Measurements from ENCODE around the gene IL17RE. TPM values are rescaled to one million over a fixed set of nuclear protein-coding genes. Genes with fewer than 3 reads are reported as not detected.

Gene IL17RE
- total RNA-seq, 2 experiments from 2014 or later: 1.7 to 3.0 TPM

DNA sequence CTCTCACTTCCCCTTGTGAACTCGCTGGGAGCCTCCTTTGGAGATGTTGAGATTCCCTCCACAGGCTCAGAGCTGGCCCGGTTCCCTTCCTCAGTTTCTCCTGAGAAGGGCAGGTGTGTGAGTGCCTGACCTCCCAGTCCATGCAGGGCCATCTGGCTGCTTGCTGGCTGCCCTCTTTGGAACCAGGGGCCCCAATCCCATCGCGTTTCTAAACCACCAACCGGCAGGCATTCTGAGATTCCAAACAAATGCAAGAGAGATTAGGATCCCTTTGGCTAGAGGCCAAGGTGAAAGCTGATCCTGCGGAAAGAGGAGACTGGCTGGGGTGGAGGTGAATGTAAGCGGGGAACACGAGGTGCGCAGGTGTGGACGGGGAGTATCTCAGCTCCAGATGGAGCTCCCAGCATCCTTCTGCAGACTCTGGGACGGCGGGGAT lies 52.4 kb downstream of the IL17RE start:
- Mint-ChIP-seq H3K4me3 (no peak overlapping the region), H3K27me3 (no peaks in the 10 kb centered on the region), H3K27ac (no peak overlapping the region), H3K4me1 (peaks cover 21% of the 10 kb centered on the region), H3K36me3 (ENCODE audit: low read depth) (no peaks in the 10 kb centered on the region), H3K9me3 (no peaks in the 10 kb centered on the region)
- DNase-seq: no peak
- ChIA-PET POLR2A (interaction anchor here (0.8 to 1.5 kb wide), 3 partner anchors 9 to 97 kb away, joined by 3 to 4 read pairs (median 4); no protein-coding TSS in a partner anchor), CTCF (interaction anchor here (1.3 kb wide), 1 partner anchor 9 kb away, joined by 6 read pairs; no protein-coding TSS in a partner anchor)

DNA sequence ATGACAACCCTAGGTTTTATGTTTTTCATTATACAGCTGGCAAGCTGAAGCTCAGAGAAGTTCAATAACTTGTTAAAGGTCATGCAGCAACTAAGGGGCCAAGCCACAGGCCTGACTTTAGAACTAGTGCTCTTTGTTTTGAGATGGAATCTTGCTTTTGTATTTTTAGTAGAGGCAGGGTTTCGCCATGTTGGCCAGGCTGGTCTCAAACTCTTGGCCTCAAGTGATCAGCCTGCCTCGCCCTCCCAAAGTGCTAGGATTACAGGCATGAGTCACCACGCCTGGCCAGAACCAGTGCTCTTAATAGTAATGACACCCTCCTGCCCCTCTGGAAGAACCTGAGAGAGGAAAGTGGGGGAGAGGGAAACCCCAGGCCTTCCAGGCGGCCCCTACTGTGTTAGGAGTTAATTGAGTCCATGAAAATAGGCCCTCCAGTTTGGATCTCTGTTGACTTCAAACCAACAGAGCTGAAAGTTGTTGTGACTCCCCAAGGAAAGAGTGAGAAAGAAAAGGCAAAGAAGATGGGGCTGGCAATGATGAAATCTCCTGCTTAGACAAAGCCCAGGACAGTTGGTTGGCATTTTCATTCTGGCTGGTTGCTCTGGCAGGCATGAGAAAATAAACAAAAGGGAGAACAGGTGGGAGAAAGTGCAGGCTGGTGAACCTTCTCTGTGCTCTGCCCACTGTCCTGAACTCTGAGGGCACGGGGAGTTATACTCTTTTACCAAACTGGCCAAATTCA lies 53.1 kb downstream of the IL17RE start:
- POLR2A ChIA-PET: interaction anchor here (0.8 to 1.1 kb wide), 2 partner anchors 9 to 96 kb away, joined by 3 to 4 read pairs; no protein-coding TSS in a partner anchor
- no peaks in the 10 kb centered on the region for H3K36me3 Mint-ChIP-seq (ENCODE audit: low read depth)
- CTCF ChIA-PET: interaction anchor here (1.1 to 1.3 kb wide), 2 partner anchors 9 to 23 kb away, joined by 3 to 6 read pairs; no protein-coding TSS in a partner anchor
- H3K9me3 Mint-ChIP-seq: no peaks in the 10 kb centered on the region
- H3K27me3 Mint-ChIP-seq: no peaks in the 10 kb centered on the region
- no peak overlapping the region for H3K27ac Mint-ChIP-seq
- H3K4me1 Mint-ChIP-seq: peaks cover 16% of the 10 kb centered on the region
- no peak overlapping the region for H3K4me3 Mint-ChIP-seq
- DNase-seq: no peak

DNA sequence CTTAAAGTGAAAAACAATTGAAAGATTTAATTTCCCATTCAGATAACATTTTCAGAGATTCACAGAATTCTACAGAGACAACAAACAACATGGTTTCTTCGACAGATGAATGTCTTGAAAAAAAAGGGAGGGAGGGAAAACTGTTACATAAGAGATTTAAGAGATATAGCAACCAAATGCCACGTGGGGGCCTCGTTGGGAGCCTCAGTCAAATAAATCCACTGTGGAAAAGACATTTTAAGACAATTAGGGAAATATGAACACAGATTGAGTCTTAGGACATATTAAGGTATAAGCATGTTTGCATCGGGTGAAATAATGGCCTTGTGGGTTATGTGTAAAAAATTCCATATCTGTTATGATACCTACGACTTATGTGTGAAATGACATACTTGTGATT lies 54.6 kb downstream of the IL17RE start:
- no peak for DNase-seq
- no peaks in the 10 kb centered on the region for H3K27me3 Mint-ChIP-seq
- H3K36me3 Mint-ChIP-seq (ENCODE audit: low read depth): no peaks in the 10 kb centered on the region
- H3K27ac Mint-ChIP-seq: no peak overlapping the region
- no peak overlapping the region for H3K4me3 Mint-ChIP-seq
- H3K4me1 Mint-ChIP-seq: peaks cover 5% of the 10 kb centered on the region
- POLR2A ChIA-PET: no interaction called here
- no peaks in the 10 kb centered on the region for H3K9me3 Mint-ChIP-seq
- CTCF ChIA-PET: no interaction called here

DNA sequence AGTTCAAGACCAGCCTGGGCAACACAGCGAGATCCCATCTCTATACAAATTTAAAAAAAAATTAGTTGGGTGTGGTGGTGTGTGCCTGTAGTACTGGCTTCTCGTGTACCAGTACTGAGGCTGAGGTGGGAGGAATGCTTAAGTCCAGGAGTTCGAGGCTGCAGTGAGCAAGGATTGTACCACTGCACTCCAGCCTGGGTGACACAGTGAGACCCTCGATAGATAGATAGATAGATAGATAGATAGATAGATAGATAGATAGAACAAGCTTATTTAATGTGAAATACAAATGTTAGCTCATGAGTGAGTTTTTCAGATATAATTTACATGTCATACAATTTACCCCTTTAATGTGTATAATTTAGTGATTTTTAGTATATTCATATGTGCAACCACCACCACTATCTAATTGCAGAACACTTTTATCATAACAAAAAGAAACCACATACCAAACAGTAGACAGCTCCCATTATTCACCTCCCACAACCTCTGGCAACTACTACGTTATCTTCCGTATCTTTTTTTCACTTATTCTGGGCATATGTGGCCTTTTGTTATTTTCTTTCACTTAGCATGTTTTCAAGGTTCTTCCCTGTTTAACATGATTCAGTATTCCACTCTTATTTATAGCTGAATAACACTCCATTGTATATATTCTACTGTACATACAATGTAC lies 62.7 kb downstream of the IL17RE start:
- Mint-ChIP-seq H3K9me3 (no peaks in the 10 kb centered on the region), H3K36me3 (ENCODE audit: low read depth) (peaks cover 47% of the 10 kb centered on the region), H3K4me1 (no peaks in the 10 kb centered on the region), H3K27ac (no peak overlapping the region), H3K27me3 (no peaks in the 10 kb centered on the region), H3K4me3 (no peak overlapping the region)
- CTCF ChIA-PET: interaction anchor here (0.7 to 1.3 kb wide), 3 partner anchors 8 to 63 kb away, joined by 3 to 5 read pairs (median 3); no protein-coding TSS in a partner anchor
- POLR2A ChIA-PET: interaction anchor here (1.1 to 1.2 kb wide), 2 partner anchors 11 to 18 kb away, joined by 3 read pairs; no protein-coding TSS in a partner anchor
- no peak for DNase-seq

Other genes with a start within 250 kb of the IL17RE start
- under 1 TPM in 1 of 2 experiments, not detected in 1; 0.33 TPM for gene CPNE9, start 199.0 kb upstream of the IL17RE start, total RNA-seq
- 10 to 100 TPM; 38.9 to 41.9 TPM for gene BRPF1, start 171.1 kb upstream of the IL17RE start, total RNA-seq
- 10 to 100 TPM; 29.5 to 34.3 TPM for gene OGG1, start 152.9 kb upstream of the IL17RE start, total RNA-seq
- gene CAMK1, start 132.9 kb upstream of the IL17RE start, total RNA-seq: 10 to 100 TPM; 18.5 to 20.2 TPM
- gene TADA3, start 110.4 kb upstream of the IL17RE start, total RNA-seq: 10 to 100 TPM; 88.1 to 88.3 TPM
- 100 to 1,000 TPM; 255 to 266 TPM for gene ARPC4, start 109.8 kb upstream of the IL17RE start, total RNA-seq
- gene TTLL3, start 92.6 kb upstream of the IL17RE start, total RNA-seq: 10 to 100 TPM; 50.8 to 59.0 TPM
- gene RPUSD3, start 58.8 kb upstream of the IL17RE start, total RNA-seq: 10 to 100 TPM; 51.5 to 53.6 TPM
- not detected for gene CIDEC, start 22.6 kb upstream of the IL17RE start, total RNA-seq
- gene JAGN1, start 12.2 kb upstream of the IL17RE start, total RNA-seq: 10 to 100 TPM; 25.4 to 28.6 TPM
- under 1 TPM; 0.23 to 0.45 TPM for gene IL17RC, start 14.2 kb downstream of the IL17RE start, total RNA-seq
- gene CRELD1, start 31.0 kb downstream of the IL17RE start, total RNA-seq: 10 to 100 TPM; 15.9 to 17.1 TPM
- gene PRRT3, start 49.6 kb downstream of the IL17RE start, total RNA-seq: 1 to 10 TPM; 5.4 to 6.1 TPM
- gene EMC3, start 84.0 kb downstream of the IL17RE start, total RNA-seq: 10 to 100 TPM; 55.5 to 59.5 TPM
- gene FANCD2, start 123.6 kb downstream of the IL17RE start, total RNA-seq: 10 to 100 TPM; 54.3 to 60.8 TPM
- not detected for gene FANCD2OS, start 205.4 kb downstream of the IL17RE start, total RNA-seq
- gene BRK1, start 212.8 kb downstream of the IL17RE start, total RNA-seq: 100 to 1,000 TPM; 117 to 118 TPM
- 10 to 100 TPM; 68.5 to 73.2 TPM for gene VHL, start 238.9 kb downstream of the IL17RE start, total RNA-seq